HepG2 (cell line): ENCODE results near the gene GEMIN2. TPM values are rescaled to one million over a fixed set of nuclear protein-coding genes. Genes with fewer than 3 reads are reported as not detected.

Source experiments
- AHR ChIP-seq: IDR thresholded peaks from 2 replicates; pipeline ENCODE4 v1.6.1; 2018; ENCODE audit warnings: missing genetic modification reagents, missing compliant biosample characterization
- ATAD3A ChIP-seq: sonication (generic); formaldehyde crosslinking; IDR thresholded peaks from 2 replicates; pipeline ENCODE4 v1.4.0; 2020; ENCODE audit warnings: missing genetic modification reagents
- ATM ChIP-seq: fragments of 450-650 bp; IDR thresholded peaks from 2 replicates; pipeline ENCODE4 v1.7.1; 2017; ENCODE audit warnings: mild to moderate bottlenecking, borderline replicate concordance
- EP300 ChIP-seq, 3 experiments: sonication (generic) in 1 of 3; formaldehyde crosslinking in 1 of 3; IDR thresholded peaks; 2 replicates each; pipeline versions ENCODE4 v1.5.1 to v1.6.1; 2011 to 2020; ENCODE audit warnings: low read depth in 2 of 3, low read length in 2 of 3, borderline replicate concordance in 1 of 3, improper control_type of control experiment in 1 of 3, mild to moderate bottlenecking in 1 of 3, missing genetic modification reagents in 1 of 3, moderate library complexity in 1 of 3
- IRF2 ChIP-seq: IDR thresholded peaks from 2 replicates; pipeline ENCODE4 v1.6.1; 2018; ENCODE audit warnings: missing genetic modification reagents, missing compliant biosample characterization
- KLF12 ChIP-seq: sonication (generic); formaldehyde crosslinking; IDR thresholded peaks from 2 replicates; pipeline ENCODE4 v1.4.0; 2020; ENCODE audit warnings: missing genetic modification reagents, borderline replicate concordance
- MED13 ChIP-seq: sonication (generic); formaldehyde crosslinking; IDR thresholded peaks from 2 replicates; pipeline ENCODE4 v1.5.0; 2020; ENCODE audit warnings: missing genetic modification reagents
- PAX8 ChIP-seq: sonication (generic); formaldehyde crosslinking; IDR thresholded peaks from 2 replicates; pipeline ENCODE4 v1.8.0; 2022; ENCODE audit warnings: mild to moderate bottlenecking, missing genetic modification reagents, borderline replicate concordance
- PREB ChIP-seq: sonication (generic); formaldehyde crosslinking; IDR thresholded peaks from 2 replicates; pipeline ENCODE4 v1.4.0; 2020; ENCODE audit warnings: missing genetic modification reagents
- RFXAP ChIP-seq: sonication (generic); formaldehyde crosslinking; IDR thresholded peaks from 2 replicates; pipeline ENCODE4 v1.4.0; 2020; ENCODE audit warnings: missing genetic modification reagents, borderline replicate concordance
- SP4 ChIP-seq: sonication (generic); formaldehyde crosslinking; IDR thresholded peaks from 2 replicates; pipeline ENCODE4 v1.8.1; 2023; ENCODE audit warnings: mild to moderate bottlenecking, missing genetic modification reagents
- TBX2 ChIP-seq: sonication (generic); formaldehyde crosslinking; IDR thresholded peaks from 2 replicates; pipeline ENCODE4 v1.5.0; 2020; ENCODE audit warnings: missing genetic modification reagents, mild to moderate bottlenecking, borderline replicate concordance
- YEATS2 ChIP-seq: sonication (generic); formaldehyde crosslinking; IDR thresholded peaks from 2 replicates; pipeline ENCODE4 v1.4.0; 2020; ENCODE audit warnings: missing genetic modification reagents, borderline replicate concordance
- ZMAT3 ChIP-seq: sonication (generic); formaldehyde crosslinking; conservative IDR thresholded peaks from 2 replicates; pipeline ENCODE4 v1.7.0; 2021; ENCODE audit warnings: missing genetic modification reagents
- ZNF180 ChIP-seq: sonication (generic); formaldehyde crosslinking; IDR thresholded peaks from 2 replicates; pipeline ENCODE4 v1.4.0; 2020; ENCODE audit warnings: low read depth, missing genetic modification reagents, borderline replicate concordance
- ZNF296 ChIP-seq: sonication (generic); formaldehyde crosslinking; conservative IDR thresholded peaks from 2 replicates; pipeline ENCODE4 v1.5.0; 2020; ENCODE audit warnings: mild to moderate bottlenecking, missing genetic modification reagents
- ZNF75D ChIP-seq: sonication (generic); formaldehyde crosslinking; IDR thresholded peaks from 2 replicates; pipeline ENCODE4 v1.8.1; 2023; ENCODE audit warnings: missing genetic modification reagents, mild to moderate bottlenecking, borderline replicate concordance
- polyA plus RNA-seq, 8 experiments: library from polyadenylated mRNA; depleted of rRNA in 3 of 8; stranded (reverse) in 7 of 8; unstranded in 1 of 8; fragments of >200 nt; fragmentation: Illumina TruSeq in 4 of 8; extraction: Trizol in 4 of 8; gene quantifications; 2 replicates each; pipeline versions ENCODE4 v1.2.1 to v1.2.3, GENCODE V29; 2011 to 2016; ENCODE audit warnings: low read depth in 4 of 8, missing spikeins in 1 of 8, mixed read lengths in 1 of 8; ENCODE audit not compliant: insufficient read depth in 1 of 8
- total RNA-seq, 5 experiments: library from RNA; depleted of rRNA; stranded (reverse); fragments of >200 nt; fragmentation: Illumina TruSeq; extraction: Trizol; gene quantifications; 2 replicates each; pipeline ENCODE4 v1.2.3, GENCODE V29; 2016; ENCODE audit warnings: low read depth in 1 of 5
- TF ChIP-seq, protein P1 (sequence below): sonication (generic); formaldehyde crosslinking; IDR thresholded peaks from 2 replicates; pipeline ENCODE4 v1.8.0; 2022; ENCODE audit warnings: mild to moderate bottlenecking, missing genetic modification reagents, moderate library complexity
- TF ChIP-seq, protein P2 (sequence below): sonication (generic); formaldehyde crosslinking; IDR thresholded peaks from 2 replicates; pipeline ENCODE4 v1.4.0; 2020; ENCODE audit warnings: missing genetic modification reagents, borderline replicate concordance
- TF ChIP-seq, protein P3 (sequence below): IDR thresholded peaks from 2 replicates; pipeline ENCODE4 v1.6.1; 2016
- TF ChIP-seq, protein P4 (sequence below): conservative IDR thresholded peaks from 2 replicates; pipeline ENCODE4 v1.6.1; 2018; ENCODE audit warnings: missing genetic modification reagents

Gene GEMIN2
- total and polyA plus RNA-seq, 2 of the 13 experiments (the other 11 are each of a cell fraction or from before 2014, with no cell fraction given) = 54.8 to 110 TPM

DNA sequence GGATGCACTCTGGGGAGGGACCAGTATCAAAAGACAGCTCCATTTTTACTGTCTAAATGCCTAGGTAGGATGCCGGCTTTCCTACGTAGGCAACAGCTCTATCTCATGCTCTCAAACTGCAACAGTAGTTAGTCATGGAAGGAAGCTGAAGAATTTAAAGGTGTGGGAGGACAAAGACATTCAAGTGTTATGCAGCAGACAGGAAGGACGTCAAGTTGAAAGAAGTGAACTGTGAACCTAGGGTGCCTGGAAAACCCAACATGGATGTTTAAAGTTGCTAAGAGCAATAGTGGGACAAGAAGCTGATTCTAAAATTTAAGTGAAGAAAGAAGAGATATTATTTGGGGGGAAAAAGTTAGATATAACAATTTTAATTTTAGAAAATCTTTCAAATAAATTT, 17.0 kb upstream of the GEMIN2 start (continued):
- TF ChIP-seq ZNF296 (no peak), RFXAP (CRISPR knock-in tag) (no peak), ATAD3A (CRISPR knock-in tag) (no peak), AHR (CRISPR knock-in tag) (no peak), ZMAT3 (CRISPR knock-in tag) (no peak), KLF12 (CRISPR knock-in tag) (no peak), TBX2 (CRISPR knock-in tag) (peak; percentile 43; the same call in 1 of the 2 replicates), MED13 (no peak), ZNF75D (CRISPR knock-in tag) (no peak), EP300 (IDR thresholded peaks at IDR 0.05; ENCODE audit: low read depth in 2 of 2, low read length in 2 of 2) (peak in 1 of 2 experiments; percentile 20; a peak in 2 of 4 replicates), EP300 (CRISPR knock-in tag; IDR thresholded peaks at IDR 0.05; ENCODE audit: borderline replicate concordance) (peak; percentile 68; the same call in 1 of the 2 replicates), IRF2 (CRISPR knock-in tag) (peak; percentile 59; the same call in 1 of the 2 replicates), YEATS2 (CRISPR knock-in tag) (peak; percentile 37; the same call in 1 of the 2 replicates), SP4 (CRISPR knock-in tag) (no peak), ZNF180 (CRISPR knock-in tag) (no peak), PREB (CRISPR knock-in tag) (no peak), ATM (0 out of 2 replicates have a peak, but pooled peaks have one; percentile 78), PAX8 (no peak)
- TF ChIP-seq, protein P1, sequence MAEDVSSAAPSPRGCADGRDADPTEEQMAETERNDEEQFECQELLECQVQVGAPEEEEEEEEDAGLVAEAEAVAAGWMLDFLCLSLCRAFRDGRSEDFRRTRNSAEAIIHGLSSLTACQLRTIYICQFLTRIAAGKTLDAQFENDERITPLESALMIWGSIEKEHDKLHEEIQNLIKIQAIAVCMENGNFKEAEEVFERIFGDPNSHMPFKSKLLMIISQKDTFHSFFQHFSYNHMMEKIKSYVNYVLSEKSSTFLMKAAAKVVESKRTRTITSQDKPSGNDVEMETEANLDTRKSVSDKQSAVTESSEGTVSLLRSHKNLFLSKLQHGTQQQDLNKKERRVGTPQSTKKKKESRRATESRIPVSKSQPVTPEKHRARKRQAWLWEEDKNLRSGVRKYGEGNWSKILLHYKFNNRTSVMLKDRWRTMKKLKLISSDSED (CRISPR knock-in tag) = no peak
- TF ChIP-seq, protein P2, sequence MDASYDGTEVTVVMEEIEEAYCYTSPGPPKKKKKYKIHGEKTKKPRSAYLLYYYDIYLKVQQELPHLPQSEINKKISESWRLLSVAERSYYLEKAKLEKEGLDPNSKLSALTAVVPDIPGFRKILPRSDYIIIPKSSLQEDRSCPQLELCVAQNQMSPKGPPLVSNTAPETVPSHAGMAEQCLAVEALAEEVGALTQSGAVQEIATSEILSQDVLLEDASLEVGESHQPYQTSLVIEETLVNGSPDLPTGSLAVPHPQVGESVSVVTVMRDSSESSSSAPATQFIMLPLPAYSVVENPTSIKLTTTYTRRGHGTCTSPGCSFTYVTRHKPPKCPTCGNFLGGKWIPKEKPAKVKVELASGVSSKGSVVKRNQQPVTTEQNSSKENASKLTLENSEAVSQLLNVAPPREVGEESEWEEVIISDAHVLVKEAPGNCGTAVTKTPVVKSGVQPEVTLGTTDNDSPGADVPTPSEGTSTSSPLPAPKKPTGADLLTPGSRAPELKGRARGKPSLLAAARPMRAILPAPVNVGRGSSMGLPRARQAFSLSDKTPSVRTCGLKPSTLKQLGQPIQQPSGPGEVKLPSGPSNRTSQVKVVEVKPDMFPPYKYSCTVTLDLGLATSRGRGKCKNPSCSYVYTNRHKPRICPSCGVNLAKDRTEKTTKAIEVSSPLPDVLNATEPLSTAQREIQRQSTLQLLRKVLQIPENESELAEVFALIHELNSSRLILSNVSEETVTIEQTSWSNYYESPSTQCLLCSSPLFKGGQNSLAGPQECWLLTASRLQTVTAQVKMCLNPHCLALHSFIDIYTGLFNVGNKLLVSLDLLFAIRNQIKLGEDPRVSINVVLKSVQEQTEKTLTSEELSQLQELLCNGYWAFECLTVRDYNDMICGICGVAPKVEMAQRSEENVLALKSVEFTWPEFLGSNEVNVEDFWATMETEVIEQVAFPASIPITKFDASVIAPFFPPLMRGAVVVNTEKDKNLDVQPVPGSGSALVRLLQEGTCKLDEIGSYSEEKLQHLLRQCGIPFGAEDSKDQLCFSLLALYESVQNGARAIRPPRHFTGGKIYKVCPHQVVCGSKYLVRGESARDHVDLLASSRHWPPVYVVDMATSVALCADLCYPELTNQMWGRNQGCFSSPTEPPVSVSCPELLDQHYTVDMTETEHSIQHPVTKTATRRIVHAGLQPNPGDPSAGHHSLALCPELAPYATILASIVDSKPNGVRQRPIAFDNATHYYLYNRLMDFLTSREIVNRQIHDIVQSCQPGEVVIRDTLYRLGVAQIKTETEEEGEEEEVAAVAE (CRISPR knock-in tag) = 0 out of 2 replicates have a peak, but pooled peaks have one; percentile 41
- TF ChIP-seq, protein P3, sequence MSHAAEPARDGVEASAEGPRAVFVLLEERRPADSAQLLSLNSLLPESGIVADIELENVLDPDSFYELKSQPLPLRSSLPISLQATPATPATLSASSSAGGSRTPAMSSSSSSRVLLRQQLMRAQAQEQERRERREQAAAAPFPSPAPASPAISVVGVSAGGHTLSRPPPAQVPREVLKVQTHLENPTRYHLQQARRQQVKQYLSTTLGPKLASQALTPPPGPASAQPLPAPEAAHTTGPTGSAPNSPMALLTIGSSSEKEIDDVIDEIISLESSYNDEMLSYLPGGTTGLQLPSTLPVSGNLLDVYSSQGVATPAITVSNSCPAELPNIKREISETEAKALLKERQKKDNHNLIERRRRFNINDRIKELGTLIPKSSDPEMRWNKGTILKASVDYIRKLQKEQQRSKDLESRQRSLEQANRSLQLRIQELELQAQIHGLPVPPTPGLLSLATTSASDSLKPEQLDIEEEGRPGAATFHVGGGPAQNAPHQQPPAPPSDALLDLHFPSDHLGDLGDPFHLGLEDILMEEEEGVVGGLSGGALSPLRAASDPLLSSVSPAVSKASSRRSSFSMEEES (CRISPR knock-in tag) = no peak; the same call in 1 of the 2 replicates
- TF ChIP-seq, protein P4, sequence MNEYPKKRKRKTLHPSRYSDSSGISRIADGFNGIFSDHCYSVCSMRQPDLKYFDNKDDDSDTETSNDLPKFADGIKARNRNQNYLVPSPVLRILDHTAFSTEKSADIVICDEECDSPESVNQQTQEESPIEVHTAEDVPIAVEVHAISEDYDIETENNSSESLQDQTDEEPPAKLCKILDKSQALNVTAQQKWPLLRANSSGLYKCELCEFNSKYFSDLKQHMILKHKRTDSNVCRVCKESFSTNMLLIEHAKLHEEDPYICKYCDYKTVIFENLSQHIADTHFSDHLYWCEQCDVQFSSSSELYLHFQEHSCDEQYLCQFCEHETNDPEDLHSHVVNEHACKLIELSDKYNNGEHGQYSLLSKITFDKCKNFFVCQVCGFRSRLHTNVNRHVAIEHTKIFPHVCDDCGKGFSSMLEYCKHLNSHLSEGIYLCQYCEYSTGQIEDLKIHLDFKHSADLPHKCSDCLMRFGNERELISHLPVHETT (CRISPR knock-in tag) = 0 out of 2 replicates have a peak, but pooled peaks have one; percentile 23
